HL-60 (cell line): Measurements from ENCODE around the gene CERS6.
"Not testable (repeated sequence)": the region's sequence is repeated elsewhere in the genome, so short reads cannot be mapped to it uniquely, and the experiment has no call there.

Source experiments
- TF ChIP-seq, protein P1 (sequence below): IDR thresholded peaks from one replicate; pipeline ENCODE4 v1.5.1; 2011; ENCODE audit warnings: low read length, control low read depth, inconsistent platforms; ENCODE audit not compliant: insufficient read depth
- TF ChIP-seq, protein P2 (sequence below): IDR thresholded peaks from 2 replicates; pipeline ENCODE4 v1.6.1; 2012; ENCODE audit warnings: low read depth; ENCODE audit not compliant: insufficient replicate concordance

DNA sequence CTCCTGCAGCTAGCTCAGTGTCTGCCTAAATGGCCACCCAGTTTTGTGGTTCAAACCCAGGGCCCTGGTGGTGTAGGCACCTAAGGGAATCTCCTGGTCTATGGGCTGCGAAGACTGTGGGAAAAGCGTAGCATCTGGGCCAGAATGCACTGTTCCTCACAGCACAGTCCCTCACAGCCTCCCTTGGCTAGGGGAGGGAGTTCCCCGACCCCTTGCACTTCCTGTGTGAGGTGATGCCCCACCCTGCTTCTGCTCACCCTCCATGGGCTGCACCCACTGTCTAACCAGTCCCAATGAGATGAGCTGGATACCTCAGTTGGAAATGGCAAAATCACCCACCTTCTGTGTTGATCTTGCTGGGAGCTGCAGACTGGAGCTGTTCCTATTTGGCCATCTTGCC is 43.0 kb upstream of the CERS6 start:
- TF ChIP-seq, protein P1, sequence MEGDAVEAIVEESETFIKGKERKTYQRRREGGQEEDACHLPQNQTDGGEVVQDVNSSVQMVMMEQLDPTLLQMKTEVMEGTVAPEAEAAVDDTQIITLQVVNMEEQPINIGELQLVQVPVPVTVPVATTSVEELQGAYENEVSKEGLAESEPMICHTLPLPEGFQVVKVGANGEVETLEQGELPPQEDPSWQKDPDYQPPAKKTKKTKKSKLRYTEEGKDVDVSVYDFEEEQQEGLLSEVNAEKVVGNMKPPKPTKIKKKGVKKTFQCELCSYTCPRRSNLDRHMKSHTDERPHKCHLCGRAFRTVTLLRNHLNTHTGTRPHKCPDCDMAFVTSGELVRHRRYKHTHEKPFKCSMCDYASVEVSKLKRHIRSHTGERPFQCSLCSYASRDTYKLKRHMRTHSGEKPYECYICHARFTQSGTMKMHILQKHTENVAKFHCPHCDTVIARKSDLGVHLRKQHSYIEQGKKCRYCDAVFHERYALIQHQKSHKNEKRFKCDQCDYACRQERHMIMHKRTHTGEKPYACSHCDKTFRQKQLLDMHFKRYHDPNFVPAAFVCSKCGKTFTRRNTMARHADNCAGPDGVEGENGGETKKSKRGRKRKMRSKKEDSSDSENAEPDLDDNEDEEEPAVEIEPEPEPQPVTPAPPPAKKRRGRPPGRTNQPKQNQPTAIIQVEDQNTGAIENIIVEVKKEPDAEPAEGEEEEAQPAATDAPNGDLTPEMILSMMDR: not testable (repeated sequence)
- TF ChIP-seq, protein P2, sequence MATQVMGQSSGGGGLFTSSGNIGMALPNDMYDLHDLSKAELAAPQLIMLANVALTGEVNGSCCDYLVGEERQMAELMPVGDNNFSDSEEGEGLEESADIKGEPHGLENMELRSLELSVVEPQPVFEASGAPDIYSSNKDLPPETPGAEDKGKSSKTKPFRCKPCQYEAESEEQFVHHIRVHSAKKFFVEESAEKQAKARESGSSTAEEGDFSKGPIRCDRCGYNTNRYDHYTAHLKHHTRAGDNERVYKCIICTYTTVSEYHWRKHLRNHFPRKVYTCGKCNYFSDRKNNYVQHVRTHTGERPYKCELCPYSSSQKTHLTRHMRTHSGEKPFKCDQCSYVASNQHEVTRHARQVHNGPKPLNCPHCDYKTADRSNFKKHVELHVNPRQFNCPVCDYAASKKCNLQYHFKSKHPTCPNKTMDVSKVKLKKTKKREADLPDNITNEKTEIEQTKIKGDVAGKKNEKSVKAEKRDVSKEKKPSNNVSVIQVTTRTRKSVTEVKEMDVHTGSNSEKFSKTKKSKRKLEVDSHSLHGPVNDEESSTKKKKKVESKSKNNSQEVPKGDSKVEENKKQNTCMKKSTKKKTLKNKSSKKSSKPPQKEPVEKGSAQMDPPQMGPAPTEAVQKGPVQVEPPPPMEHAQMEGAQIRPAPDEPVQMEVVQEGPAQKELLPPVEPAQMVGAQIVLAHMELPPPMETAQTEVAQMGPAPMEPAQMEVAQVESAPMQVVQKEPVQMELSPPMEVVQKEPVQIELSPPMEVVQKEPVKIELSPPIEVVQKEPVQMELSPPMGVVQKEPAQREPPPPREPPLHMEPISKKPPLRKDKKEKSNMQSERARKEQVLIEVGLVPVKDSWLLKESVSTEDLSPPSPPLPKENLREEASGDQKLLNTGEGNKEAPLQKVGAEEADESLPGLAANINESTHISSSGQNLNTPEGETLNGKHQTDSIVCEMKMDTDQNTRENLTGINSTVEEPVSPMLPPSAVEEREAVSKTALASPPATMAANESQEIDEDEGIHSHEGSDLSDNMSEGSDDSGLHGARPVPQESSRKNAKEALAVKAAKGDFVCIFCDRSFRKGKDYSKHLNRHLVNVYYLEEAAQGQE: not testable (repeated sequence)
